H54 (cell line): ENCODE data around the gene ICE1.
A peak's percentile ranks its signal among the peaks of the same experiment; 100 is the strongest.
"Not testable (repeated sequence)": the region's sequence is repeated elsewhere in the genome, so short reads cannot be mapped to it uniquely, and the experiment has no call there.

ENCODE experiments used
- DNase-seq: peaks from one replicate; pipeline ENCODE4 v3.0.0; 2011; ENCODE audit warnings: low spot score, mixed read lengths; ENCODE audit not compliant: insufficient read length
- FAIRE-seq: peaks from 3 replicates; lab custom pipeline; 2011; peaks lifted over from hg19 to GRCh38; lab: Jason Lieb, UNC
- POLR2A ChIP-seq: IDR thresholded peaks from 2 replicates; pipeline ENCODE4 v1.6.1; 2011; ENCODE audit warnings: low read depth, mild to moderate bottlenecking, low read length

The ICE1 gene

GRCh38 chr5:5387777-5388176 is 34.7 kb upstream of the ICE1 start:
- no peak for TF ChIP-seq POLR2A
- no peak for DNase-seq
- FAIRE-seq, result no peak

GRCh38 chr5:5390121-5390869 is 32.2 kb upstream of the ICE1 start:
- not testable (repeated sequence) for DNase-seq, FAIRE-seq

GRCh38 chr5:5392504-5392903 is 30.0 kb upstream of the ICE1 start:
- FAIRE-seq, result not testable (repeated sequence)

GRCh38 chr5:5394384-5394986 is 28.0 kb upstream of the ICE1 start:
- peak; percentile 98 for FAIRE-seq
- DNase-seq, result not testable (repeated sequence)

More at GRCh38 chr5:5392504-5392903, 30.0 kb upstream of the ICE1 start:
- not testable (repeated sequence) for DNase-seq

GRCh38 chr5:5395093-5395492 is 27.4 kb upstream of the ICE1 start:
- not testable (repeated sequence) for DNase-seq, FAIRE-seq

GRCh38 chr5:5398071-5398470 is 24.4 kb upstream of the ICE1 start:
- no peak for TF ChIP-seq POLR2A
- no peak for FAIRE-seq
- no peak for DNase-seq

GRCh38 chr5:5401095-5401494 is 21.4 kb upstream of the ICE1 start:
- no peak for TF ChIP-seq POLR2A
- FAIRE-seq (no peak), DNase-seq (no peak)

- no peak for FAIRE-seq
Measured at GRCh38 chr5:5403741-5404140, 18.7 kb upstream of the ICE1 start.

GRCh38 chr5:5404381-5404780 is 18.1 kb upstream of the ICE1 start:
- FAIRE-seq, result no peak
- DNase-seq, result no peak
- no peak for TF ChIP-seq POLR2A

More at GRCh38 chr5:5403741-5404140, 18.7 kb upstream of the ICE1 start:
- TF ChIP-seq POLR2A, result no peak
- DNase-seq, result no peak

- no peak for TF ChIP-seq POLR2A
- no peak for FAIRE-seq
- DNase-seq, result no peak
Measured at GRCh38 chr5:5405441-5405840, 17.0 kb upstream of the ICE1 start.

GRCh38 chr5:5407924-5408323 is 14.6 kb upstream of the ICE1 start:
- no peak for TF ChIP-seq POLR2A
- FAIRE-seq, result no peak
- DNase-seq, result no peak

- DNase-seq (no peak), FAIRE-seq (no peak)
- no peak for TF ChIP-seq POLR2A
Measured at GRCh38 chr5:5409151-5409810, 13.2 kb upstream of the ICE1 start.

GRCh38 chr5:5413856-5414255 is 8.6 kb upstream of the ICE1 start:
- not testable (repeated sequence) for DNase-seq, FAIRE-seq

- DNase-seq (no peak), FAIRE-seq (no peak)
- TF ChIP-seq POLR2A, result no peak
Measured at GRCh38 chr5:5414999-5415398, 7.5 kb upstream of the ICE1 start.

- DNase-seq (no peak), FAIRE-seq (peak; percentile 30)
- no peak for TF ChIP-seq POLR2A
Measured at GRCh38 chr5:5416733-5417132, 5.7 kb upstream of the ICE1 start.
